Keratinocyte (primary cell): ENCODE results near the gene B3GAT3. TPM values are rescaled to one million over a fixed set of nuclear protein-coding genes. Genes with fewer than 3 reads are reported as not detected.

ENCODE experiments used
- DNase-seq: peaks from one replicate; pipeline ENCODE4 v3.0.0-alpha.2; 2011; ENCODE audit warnings: low read depth, missing footprints, low spot score
- FAIRE-seq: peaks from 2 replicates; lab custom pipeline; 2011; peaks lifted over from hg19 to GRCh38; lab: Jason Lieb, UNC
- H2AFZ ChIP-seq: 2 replicates; pipeline ENCODE4 v1.6.0; 2012; ENCODE audit warnings: low read length, control low read depth, inconsistent platforms; ENCODE audit not compliant: control insufficient read depth
- H3K27ac ChIP-seq: 2 replicates; pipeline ENCODE4 v1.5.1; 2011; ENCODE audit warnings: low read length; ENCODE audit not compliant: control insufficient read depth, insufficient read depth
- H3K27me3 ChIP-seq: 3 replicates; pipeline ENCODE4 v1.6.0; 2011; ENCODE audit warnings: low read length; ENCODE audit not compliant: control insufficient read depth, insufficient read depth; ENCODE audit errors: extremely low read depth
- H3K36me3 ChIP-seq, 2 experiments: 2 replicates in 1 of 2; 3 replicates in 1 of 2; pipeline ENCODE4 v1.5.1; 2011; ENCODE audit warnings: low read length in 2 of 2, mild to moderate bottlenecking in 1 of 2; ENCODE audit not compliant: control insufficient read depth in 2 of 2, insufficient read depth in 2 of 2; ENCODE audit errors: extremely low read depth in 1 of 2
- H3K4me1 ChIP-seq: 3 replicates; pipeline ENCODE4 v1.5.1; 2011; ENCODE audit warnings: low read length; ENCODE audit not compliant: control insufficient read depth, insufficient read depth; ENCODE audit errors: extremely low read depth
- H3K4me2 ChIP-seq: 3 replicates; pipeline ENCODE4 v1.6.0; 2011; ENCODE audit warnings: low read depth, low read length; ENCODE audit not compliant: control insufficient read depth, insufficient read depth; ENCODE audit errors: extremely low read depth
- H3K4me3 ChIP-seq, 3 experiments: fragments of 200-600 bp in 1 of 3; sonication (generic) in 1 of 3; 2 replicates in 2 of 3; 3 replicates in 1 of 3; pipeline ENCODE4 v1.5.1; 2011 to 2016; ENCODE audit warnings: low read length in 3 of 3, mild to moderate bottlenecking in 3 of 3, control low read depth in 2 of 3, inconsistent platforms in 1 of 3, low read depth in 1 of 3, mixed read lengths in 1 of 3, mixed run types in 1 of 3, moderate library complexity in 1 of 3; ENCODE audit not compliant: control insufficient read depth in 2 of 3, insufficient read depth in 2 of 3; ENCODE audit errors: extremely low read depth in 1 of 3
- H3K79me2 ChIP-seq: 2 replicates; pipeline ENCODE4 v1.6.0; 2012; ENCODE audit warnings: low read length; ENCODE audit not compliant: control insufficient read depth, insufficient read depth
- H3K9ac ChIP-seq: 3 replicates; pipeline ENCODE4 v1.6.0; 2011; ENCODE audit warnings: low read length; ENCODE audit not compliant: control insufficient read depth, insufficient read depth; ENCODE audit errors: extremely low read depth
- H3K9me1 ChIP-seq: 3 replicates; pipeline ENCODE4 v1.6.0; 2011; ENCODE audit warnings: low read length; ENCODE audit not compliant: control insufficient read depth, insufficient read depth; ENCODE audit errors: extremely low read depth
- H3K9me3 ChIP-seq: 2 replicates; pipeline ENCODE4 v1.5.1; 2012; ENCODE audit warnings: low read depth, low read length; ENCODE audit not compliant: control insufficient read depth
- H4K20me1 ChIP-seq: 3 replicates; pipeline ENCODE4 v1.6.0; 2011; ENCODE audit warnings: low read length; ENCODE audit not compliant: control insufficient read depth, insufficient read depth; ENCODE audit errors: extremely low read depth
- CTCF ChIP-seq, 3 experiments: IDR thresholded peaks in 1 of 3; conservative IDR thresholded peaks in 1 of 3; optimal IDR thresholded peaks in 1 of 3; 2 replicates in 2 of 3; 3 replicates in 1 of 3; pipeline versions ENCODE3 to v1.5.1; 2011; ENCODE audit warnings: low read length in 3 of 3, mild to moderate bottlenecking in 3 of 3, moderate library complexity in 2 of 3, control low read depth in 1 of 3, inconsistent platforms in 1 of 3; ENCODE audit not compliant: insufficient read depth in 2 of 3; ENCODE audit errors: extremely low read depth in 1 of 3
- EZH2 ChIP-seq: IDR thresholded peaks from one replicate; pipeline ENCODE4 v1.6.1; 2012; ENCODE audit warnings: inconsistent platforms, mild to moderate bottlenecking, low read length, moderate library complexity
- dilution Hi-C: fragments of 300-500 bp; cut with MboI; formaldehyde crosslinking; loops from one replicate; pipeline ENCODE4 v1.7.0; 2020; ENCODE audit warnings: low sequenced_read_pairs; ENCODE audit not compliant: extremely low pct_ligation_motif_present
- polyA plus RNA-seq, 5 experiments: library from polyadenylated mRNA; depleted of rRNA in 3 of 5; stranded (reverse) in 3 of 5; stranded (forward) in 1 of 5; unstranded in 1 of 5; fragments of >200 nt; gene quantifications; 1 replicate in 1 of 5; 2 replicates in 3 of 5; 3 replicates in 1 of 5; pipeline versions ENCODE4 v1.2.1 to v1.2.3, GENCODE V29; 2011 to 2012; ENCODE audit warnings: missing spikeins in 2 of 5, low read depth in 1 of 5, low replicate concordance in 1 of 5

Gene B3GAT3
- polyA plus RNA-seq, 1 donor (not counting 4 experiments of a cell fraction or from before 2014, with no cell fraction given): 15.1 TPM

DNA sequence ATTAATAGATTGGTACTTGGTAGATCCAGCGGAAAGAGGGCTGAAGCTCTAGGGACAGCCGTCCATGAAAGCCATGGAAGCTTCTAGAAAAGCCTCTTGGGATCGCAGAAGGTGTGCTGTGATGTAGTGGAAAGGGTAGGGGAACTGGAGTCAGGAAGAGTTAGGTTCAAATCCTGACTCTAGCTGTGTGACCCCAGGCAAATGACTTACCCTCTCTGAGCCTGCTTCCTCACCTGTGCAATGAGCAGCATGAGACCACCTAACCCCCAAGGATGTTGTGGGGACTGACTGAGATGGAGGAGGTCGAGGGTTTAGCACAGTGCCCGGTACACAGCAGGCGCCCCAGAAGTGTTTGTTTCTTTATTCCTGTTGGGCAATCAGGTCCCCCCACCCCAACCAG lies 11.4 kb downstream of the B3GAT3 start:
- H3K4me1 ChIP-seq: peaks cover 20% of the 10 kb centered on the region
- H3K9ac ChIP-seq: no peak overlapping the region
- H4K20me1 ChIP-seq: no peaks in the 10 kb centered on the region
- no peaks in the 10 kb centered on the region for H3K79me2 ChIP-seq
- no peaks in the 10 kb centered on the region for H3K9me3 ChIP-seq
- H2AFZ ChIP-seq: no peak overlapping the region
- dilution Hi-C loops: no loop called here
- H3K27me3 ChIP-seq: no peaks in the 10 kb centered on the region
- no peak overlapping the region for H3K27ac ChIP-seq
- TF ChIP-seq EZH2 (no peak), CTCF (optimal IDR thresholded peaks at IDR 0.05 in 1 of 3, IDR thresholded peaks at IDR 0.05 in 1 of 3, conservative IDR thresholded peaks at IDR 0.05 in 1 of 3; ENCODE audit: extremely low read depth in 1 of 3, insufficient read depth in 2 of 3, low read length in 3 of 3) (no peak)
- H3K36me3 ChIP-seq: peaks cover 9 to 14% of the 10 kb centered on the region in 2 experiments
- no peaks in the 10 kb centered on the region for H3K9me1 ChIP-seq
- FAIRE-seq: no peak
- no peak overlapping the region for H3K4me2 ChIP-seq
- no peak for DNase-seq
- H3K4me3 ChIP-seq: no peak overlapping the region

DNA sequence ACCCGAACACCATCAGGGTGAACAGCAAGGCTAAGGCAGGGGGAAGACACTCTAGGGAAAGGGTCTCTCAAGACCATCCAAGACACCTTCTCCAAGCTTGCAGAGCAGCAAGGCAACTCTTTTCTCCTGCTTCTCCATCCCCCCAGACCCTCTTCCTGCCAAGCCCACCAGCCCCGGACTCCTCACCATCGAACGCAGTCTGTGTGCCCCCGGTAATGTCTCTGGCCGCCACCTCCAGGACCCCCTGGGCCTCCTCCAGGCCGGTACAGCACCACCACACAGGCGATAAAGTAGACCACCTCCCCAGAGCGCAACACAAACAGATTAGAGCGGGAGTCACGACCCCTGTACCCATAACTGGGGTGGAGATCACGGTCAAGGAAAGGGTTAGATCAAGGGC lies 13.0 kb downstream of the B3GAT3 start:
- no peaks in the 10 kb centered on the region for H4K20me1 ChIP-seq
- no peaks in the 10 kb centered on the region for H3K9me3 ChIP-seq
- peaks cover 13 to 14% of the 10 kb centered on the region in 2 experiments for H3K36me3 ChIP-seq
- no peak overlapping the region for H3K27ac ChIP-seq
- no peaks in the 10 kb centered on the region for H3K9me1 ChIP-seq
- dilution Hi-C loops: no loop called here
- TF ChIP-seq EZH2 (no peak), CTCF (optimal IDR thresholded peaks at IDR 0.05 in 1 of 3, IDR thresholded peaks at IDR 0.05 in 1 of 3, conservative IDR thresholded peaks at IDR 0.05 in 1 of 3; ENCODE audit: extremely low read depth in 1 of 3, insufficient read depth in 2 of 3, low read length in 3 of 3) (no peak)
- no peak overlapping the region for H2AFZ ChIP-seq
- H3K9ac ChIP-seq: no peak overlapping the region
- peaks cover 10% of the 10 kb centered on the region for H3K4me1 ChIP-seq
- no peak overlapping the region for H3K4me3 ChIP-seq
- no peaks in the 10 kb centered on the region for H3K27me3 ChIP-seq
- DNase-seq (no peak), FAIRE-seq (no peak)
- H3K79me2 ChIP-seq: no peaks in the 10 kb centered on the region
- no peak overlapping the region for H3K4me2 ChIP-seq
